Upper lobe of left lung (tissue), 6 donors: ENCODE data around the gene CDHR2. TPM values are rescaled to one million over a fixed set of nuclear protein-coding genes. Genes with fewer than 3 reads are reported as not detected.

ENCODE experiments used
- ATAC-seq, 2 donors: fragments of 200-7000 bp; cut with Tn5 transposase; one replicate each; pipeline ENCODE4 v1.9.1; 2022; ENCODE audit warnings: mild to moderate bottlenecking in 2 of 2, moderate library complexity in 2 of 2; ENCODE audit not compliant: low FRiP score in 2 of 2
- DNase-seq, 2 donors: peaks; one replicate each; pipeline ENCODE4 v3.0.0-alpha.2; 2019 to 2020
- H3K27ac ChIP-seq, 4 donors: fragments of 200-600 bp; sonication (generic); one replicate each; pipeline ENCODE4 v1.5.1; 2016 to 2019
- H3K27me3 ChIP-seq, 4 donors: fragments of 200-600 bp; sonication (generic); one replicate each; pipeline ENCODE4 v1.5.1; 2017 to 2019
- H3K36me3 ChIP-seq, 4 donors: fragments of 200-600 bp; sonication (generic); one replicate each; pipeline ENCODE4 v1.5.1; 2016 to 2019
- H3K4me1 ChIP-seq, 4 donors: fragments of 200-600 bp; sonication (generic); one replicate each; pipeline ENCODE4 v1.5.1; 2018 to 2019
- H3K4me3 ChIP-seq, 4 donors: fragments of 200-600 bp; sonication (generic); one replicate each; pipeline ENCODE4 v1.5.1; 2017 to 2019; ENCODE audit warnings: mild to moderate bottlenecking in 2 of 4, moderate library complexity in 1 of 4
- H3K9me3 ChIP-seq, 4 donors: fragments of 200-600 bp; sonication (generic); one replicate each; pipeline ENCODE4 v1.5.1; 2018 to 2019
- EP300 ChIP-seq, 4 donors: sonication (generic); formaldehyde crosslinking; IDR thresholded peaks; one replicate each; pipeline ENCODE4 v1.5.1; 2017; ENCODE audit warnings: antibody characterized with exemption in 4 of 4, control low read depth in 2 of 4
- POLR2A ChIP-seq, 4 donors: fragments of 450-650 bp; IDR thresholded peaks; one replicate each; pipeline ENCODE4 v1.5.1; 2016 to 2017; ENCODE audit warnings: antibody characterized with exemption in 4 of 4, mild to moderate bottlenecking in 2 of 4
- POLR2AphosphoS5 ChIP-seq, 2 donors: sonication (generic); formaldehyde crosslinking; IDR thresholded peaks; one replicate each; pipeline ENCODE4 v1.5.1; 2017; ENCODE audit warnings: antibody characterized with exemption in 2 of 2
- WGBS, 2 donors: methylation state at CpG; one replicate each; pipeline ENCODE4 v1.1.5; 2017 to 2018; 5-methylcytosine and 5-hydroxymethylcytosine counted together
- total RNA-seq, 6 donors: library from RNA; depleted of rRNA in 4 of 6; stranded (reverse); fragments of >200 nt in 4 of 6; gene quantifications; one replicate each; pipeline versions ENCODE4 v1.1.0 to v1.2.1, GENCODE V29; 2016 to 2021
- TF ChIP-seq, protein P1 (sequence below), 6 experiments: fragments of 450-650 bp in 4 of 6; fragments of 200-600 bp in 2 of 6; sonication (generic) in 2 of 6; IDR thresholded peaks; one replicate each; pipeline ENCODE4 v1.5.1; 2016 to 2019; ENCODE audit warnings: antibody characterized with exemption in 6 of 6
- donor health status: DM: no; HTN: no; CAD: no; lungs with moderate emphysema.
- donor health status: DM: no; HTN: yes; CAD: no; lungs with severe emphysema.

Gene CDHR2
- total RNA-seq, 6 donors from 2014 or later = 0.30 to 0.34 TPM; not detected in 4

DNA sequence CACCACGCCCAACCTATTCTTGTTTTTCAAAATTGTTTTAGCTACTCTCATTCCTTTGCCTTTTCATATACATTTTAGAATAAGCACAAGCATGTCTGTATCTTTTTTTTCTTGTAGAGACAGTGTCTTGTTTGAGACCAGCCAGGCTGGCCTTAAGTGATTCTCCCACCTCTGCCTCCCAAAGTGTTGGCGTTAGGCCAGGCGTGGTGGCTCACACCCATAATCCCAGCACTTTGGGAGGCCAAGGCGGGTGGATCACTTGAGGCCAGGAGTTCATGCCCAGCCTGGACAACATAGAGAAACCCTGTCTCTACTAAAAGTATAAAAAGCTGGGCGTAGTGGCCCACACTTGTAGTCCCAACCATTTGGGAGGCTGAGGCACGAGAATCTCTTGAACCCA is 25.0 kb upstream of the CDHR2 start:
- TF ChIP-seq POLR2AphosphoS5 (IDR thresholded peaks at IDR 0.05) (no peak), EP300 (IDR thresholded peaks at IDR 0.05) (no peak), POLR2A (IDR thresholded peaks at IDR 0.05) (no peak)
- TF ChIP-seq, protein P1, sequence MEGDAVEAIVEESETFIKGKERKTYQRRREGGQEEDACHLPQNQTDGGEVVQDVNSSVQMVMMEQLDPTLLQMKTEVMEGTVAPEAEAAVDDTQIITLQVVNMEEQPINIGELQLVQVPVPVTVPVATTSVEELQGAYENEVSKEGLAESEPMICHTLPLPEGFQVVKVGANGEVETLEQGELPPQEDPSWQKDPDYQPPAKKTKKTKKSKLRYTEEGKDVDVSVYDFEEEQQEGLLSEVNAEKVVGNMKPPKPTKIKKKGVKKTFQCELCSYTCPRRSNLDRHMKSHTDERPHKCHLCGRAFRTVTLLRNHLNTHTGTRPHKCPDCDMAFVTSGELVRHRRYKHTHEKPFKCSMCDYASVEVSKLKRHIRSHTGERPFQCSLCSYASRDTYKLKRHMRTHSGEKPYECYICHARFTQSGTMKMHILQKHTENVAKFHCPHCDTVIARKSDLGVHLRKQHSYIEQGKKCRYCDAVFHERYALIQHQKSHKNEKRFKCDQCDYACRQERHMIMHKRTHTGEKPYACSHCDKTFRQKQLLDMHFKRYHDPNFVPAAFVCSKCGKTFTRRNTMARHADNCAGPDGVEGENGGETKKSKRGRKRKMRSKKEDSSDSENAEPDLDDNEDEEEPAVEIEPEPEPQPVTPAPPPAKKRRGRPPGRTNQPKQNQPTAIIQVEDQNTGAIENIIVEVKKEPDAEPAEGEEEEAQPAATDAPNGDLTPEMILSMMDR (IDR thresholded peaks at IDR 0.05) = no peak
- peaks cover 2 to 21% (median 20%) of the 10 kb centered on the region in 4 donors for H3K36me3 ChIP-seq
- no peaks in the 10 kb centered on the region for H3K27me3 ChIP-seq
- no peak overlapping the region for H3K4me3 ChIP-seq
- 92 to 97% methylated on average over 6 of the region's 6 CpGs for WGBS, 2 donors
- ATAC-seq (no peak), DNase-seq (no peak)
- no peak overlapping the region for H3K27ac ChIP-seq
- no peaks in the 10 kb centered on the region for H3K9me3 ChIP-seq
- peaks cover 0 to 1% (median 0%) of the 10 kb centered on the region in 4 donors for H3K4me1 ChIP-seq

DNA sequence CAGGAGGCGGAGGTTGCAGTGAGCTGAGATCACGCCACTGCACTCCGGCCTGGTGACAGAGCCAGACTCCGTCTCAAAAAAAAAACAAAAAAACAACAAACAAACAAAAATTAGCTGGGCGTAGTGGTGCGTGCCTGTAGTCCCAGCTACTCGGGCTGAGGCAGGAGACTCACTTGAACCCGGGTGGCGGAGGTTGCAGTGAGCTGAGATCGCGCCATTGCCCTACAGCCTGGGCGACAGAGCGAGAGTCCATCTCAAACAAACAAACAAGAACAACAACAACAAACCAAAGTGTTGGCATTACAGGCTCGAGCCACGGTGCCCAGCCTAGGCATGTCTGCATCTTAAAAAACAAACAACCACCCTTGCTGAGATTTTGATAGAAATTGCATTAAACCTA is 24.2 kb upstream of the CDHR2 start:
- no peak overlapping the region for H3K4me3 ChIP-seq
- WGBS, 2 donors = 82 to 90% methylated on average over 15 of the region's 15 CpGs
- H3K27me3 ChIP-seq = no peaks in the 10 kb centered on the region
- H3K9me3 ChIP-seq = no peaks in the 10 kb centered on the region
- peaks cover 0 to 8% (median 4%) of the 10 kb centered on the region in 4 donors for H3K4me1 ChIP-seq
- no peak overlapping the region for H3K27ac ChIP-seq
- DNase-seq (no peak), ATAC-seq (no peak)
- no peak for TF ChIP-seq POLR2AphosphoS5 (IDR thresholded peaks at IDR 0.05)
- TF ChIP-seq EP300 (IDR thresholded peaks at IDR 0.05) = no peak
- no peak for TF ChIP-seq POLR2A (IDR thresholded peaks at IDR 0.05)
- TF ChIP-seq, protein P1 (IDR thresholded peaks at IDR 0.05) = no peak
- H3K36me3 ChIP-seq = peaks cover 2 to 30% (median 28%) of the 10 kb centered on the region in 4 donors

DNA sequence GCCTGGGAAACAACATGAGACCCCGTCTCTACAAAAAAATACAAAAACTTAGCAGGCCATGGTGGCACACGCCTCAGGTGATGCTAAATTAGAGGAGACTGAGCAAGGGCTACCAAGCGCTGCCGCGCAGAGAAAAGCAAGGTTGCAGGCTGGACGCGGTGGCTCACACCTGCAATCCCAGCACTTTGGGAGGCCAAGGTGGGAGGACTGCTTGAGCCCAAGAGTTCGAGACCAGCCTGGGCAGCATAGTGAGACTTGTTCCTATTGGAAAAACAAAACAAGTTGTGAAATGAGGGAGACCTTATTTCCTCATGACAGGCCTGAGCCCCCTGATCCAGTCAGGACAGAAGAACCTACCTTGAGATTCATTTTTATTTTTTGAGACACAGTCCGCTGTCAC is 23.5 kb upstream of the CDHR2 start:
- Histone ChIP-seq H3K36me3 (peaks cover 2 to 36% (median 34%) of the 10 kb centered on the region in 4 donors), H3K27me3 (no peaks in the 10 kb centered on the region), H3K27ac (no peak overlapping the region), H3K4me1 (peaks cover 4 to 15% (median 9%) of the 10 kb centered on the region in 4 donors), H3K4me3 (no peak overlapping the region), H3K9me3 (no peaks in the 10 kb centered on the region)
- DNase-seq (no peak), ATAC-seq (no peak)
- TF ChIP-seq, protein P1 (IDR thresholded peaks at IDR 0.05) = no peak
- WGBS, 2 donors = 95 to 98% methylated on average over 9 of the region's 9 CpGs

DNA sequence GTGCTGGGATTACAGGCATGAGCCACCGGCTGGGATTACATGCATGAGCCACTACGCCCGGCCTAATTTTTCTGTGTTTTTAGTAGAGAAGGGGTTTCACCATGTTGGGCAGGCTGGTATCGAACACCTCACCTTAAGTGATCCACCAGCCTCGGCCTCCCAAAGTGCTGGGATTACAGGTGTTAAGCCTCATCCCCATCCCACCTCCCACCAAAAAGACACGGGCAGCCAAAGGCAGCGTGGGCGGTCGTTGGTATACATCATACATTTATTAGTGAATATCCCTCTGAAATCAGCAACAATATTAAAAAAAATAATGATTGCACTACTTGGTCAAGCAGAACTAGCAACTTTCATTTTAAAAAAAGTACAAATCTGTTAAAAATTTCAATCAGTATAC is 22.7 kb upstream of the CDHR2 start:
- peaks cover 2 to 44% (median 42%) of the 10 kb centered on the region in 4 donors for H3K36me3 ChIP-seq
- ATAC-seq (no peak), DNase-seq (no peak)
- 94 to 99% methylated on average over 9 of the region's 9 CpGs for WGBS, 2 donors
- peaks cover 7 to 23% (median 17%) of the 10 kb centered on the region in 4 donors for H3K4me1 ChIP-seq
- H3K27ac ChIP-seq = no peak overlapping the region
- TF ChIP-seq, protein P1 (IDR thresholded peaks at IDR 0.05) = no peak
- TF ChIP-seq POLR2A (IDR thresholded peaks at IDR 0.05) (no peak), EP300 (IDR thresholded peaks at IDR 0.05) (no peak), POLR2AphosphoS5 (IDR thresholded peaks at IDR 0.05) (no peak)
- no peaks in the 10 kb centered on the region for H3K9me3 ChIP-seq
- no peak overlapping the region for H3K4me3 ChIP-seq
- H3K27me3 ChIP-seq = no peaks in the 10 kb centered on the region
